ENCODE data around the gene ADGRL2.

DNA sequence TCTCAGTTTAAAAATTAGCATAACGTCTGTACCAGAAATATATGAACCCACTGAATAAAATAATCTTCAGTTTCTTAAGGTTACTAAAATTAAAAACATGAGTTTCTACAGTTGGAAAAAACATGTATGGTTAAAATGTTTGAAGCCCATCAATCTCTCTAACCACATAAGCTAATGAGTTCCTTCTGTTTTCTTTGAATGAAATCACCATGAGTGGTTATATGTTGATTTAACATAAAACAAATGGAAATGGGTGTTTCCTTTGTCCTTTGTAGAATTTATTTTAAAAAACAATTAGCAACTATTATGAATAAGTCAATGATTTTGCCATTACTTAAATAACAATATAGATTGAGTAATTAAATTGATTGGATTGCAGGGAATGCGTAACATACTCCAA is 3.0 kb upstream of the ADGRL2 start:
- TF ChIP-seq, protein P1, sequence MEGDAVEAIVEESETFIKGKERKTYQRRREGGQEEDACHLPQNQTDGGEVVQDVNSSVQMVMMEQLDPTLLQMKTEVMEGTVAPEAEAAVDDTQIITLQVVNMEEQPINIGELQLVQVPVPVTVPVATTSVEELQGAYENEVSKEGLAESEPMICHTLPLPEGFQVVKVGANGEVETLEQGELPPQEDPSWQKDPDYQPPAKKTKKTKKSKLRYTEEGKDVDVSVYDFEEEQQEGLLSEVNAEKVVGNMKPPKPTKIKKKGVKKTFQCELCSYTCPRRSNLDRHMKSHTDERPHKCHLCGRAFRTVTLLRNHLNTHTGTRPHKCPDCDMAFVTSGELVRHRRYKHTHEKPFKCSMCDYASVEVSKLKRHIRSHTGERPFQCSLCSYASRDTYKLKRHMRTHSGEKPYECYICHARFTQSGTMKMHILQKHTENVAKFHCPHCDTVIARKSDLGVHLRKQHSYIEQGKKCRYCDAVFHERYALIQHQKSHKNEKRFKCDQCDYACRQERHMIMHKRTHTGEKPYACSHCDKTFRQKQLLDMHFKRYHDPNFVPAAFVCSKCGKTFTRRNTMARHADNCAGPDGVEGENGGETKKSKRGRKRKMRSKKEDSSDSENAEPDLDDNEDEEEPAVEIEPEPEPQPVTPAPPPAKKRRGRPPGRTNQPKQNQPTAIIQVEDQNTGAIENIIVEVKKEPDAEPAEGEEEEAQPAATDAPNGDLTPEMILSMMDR (conservative IDR thresholded peaks at IDR 0.05) = no peak
- TF ChIP-seq EZH2 (IDR thresholded peaks at IDR 0.05; ENCODE audit: low read depth) = no peak
